Peyer's patch (tissue), 4 donors: Measurements from ENCODE around the gene KDR. TPM values are rescaled to one million over a fixed set of nuclear protein-coding genes. Genes with fewer than 3 reads are reported as not detected.

Source experiments
- DNase-seq, 3 donors: peaks; one replicate each; pipeline ENCODE4 v3.0.0-alpha.2; 2017 to 2019
- H3K27ac ChIP-seq, 4 donors: fragments of 200-600 bp; sonication (generic); one replicate each; pipeline ENCODE4 v1.5.1; 2016 to 2019
- H3K27me3 ChIP-seq, 2 donors: fragments of 200-600 bp; sonication (generic); one replicate each; pipeline ENCODE4 v1.5.1; 2019
- H3K36me3 ChIP-seq, 3 donors: fragments of 200-600 bp; sonication (generic); one replicate each; pipeline ENCODE4 v1.5.1; 2016 to 2019
- H3K4me1 ChIP-seq, 4 donors: fragments of 200-600 bp; sonication (generic); one replicate each; pipeline ENCODE4 v1.5.1; 2016 to 2019
- H3K4me3 ChIP-seq, 4 donors: fragments of 200-600 bp; sonication (generic); 1 replicate in 3 of 4; 2 replicates in 1 of 4; pipeline ENCODE4 v1.5.1; 2016 to 2019; ENCODE audit warnings: mild to moderate bottlenecking in 1 of 4
- H3K9me3 ChIP-seq, 4 donors: fragments of 200-600 bp; sonication (generic); one replicate each; pipeline ENCODE4 v1.5.1; 2016 to 2019; ENCODE audit warnings: mild to moderate bottlenecking in 1 of 4
- POLR2A ChIP-seq, 2 donors: fragments of 450-650 bp; IDR thresholded peaks; one replicate each; pipeline ENCODE4 v1.5.1; 2017; ENCODE audit warnings: antibody characterized with exemption in 2 of 2, mild to moderate bottlenecking in 2 of 2, moderate library complexity in 2 of 2
- total RNA-seq, 4 donors: library from RNA; depleted of rRNA; stranded (reverse); fragments of >200 nt; gene quantifications; one replicate each; pipeline ENCODE4 v1.1.0, GENCODE V29; 2016
- TF ChIP-seq, protein P1 (sequence below), 6 experiments: fragments of 450-650 bp in 4 of 6; fragments of 200-600 bp in 2 of 6; sonication (generic) in 1 of 6; IDR thresholded peaks; one replicate each; pipeline ENCODE4 v1.5.1; 2017 to 2019; ENCODE audit warnings: antibody characterized with exemption in 6 of 6, mild to moderate bottlenecking in 3 of 6, moderate library complexity in 1 of 6

The KDR gene
- total RNA-seq, 4 donors from 2014 or later, result 5.2 to 24.8 (median 6.2) TPM

DNA sequence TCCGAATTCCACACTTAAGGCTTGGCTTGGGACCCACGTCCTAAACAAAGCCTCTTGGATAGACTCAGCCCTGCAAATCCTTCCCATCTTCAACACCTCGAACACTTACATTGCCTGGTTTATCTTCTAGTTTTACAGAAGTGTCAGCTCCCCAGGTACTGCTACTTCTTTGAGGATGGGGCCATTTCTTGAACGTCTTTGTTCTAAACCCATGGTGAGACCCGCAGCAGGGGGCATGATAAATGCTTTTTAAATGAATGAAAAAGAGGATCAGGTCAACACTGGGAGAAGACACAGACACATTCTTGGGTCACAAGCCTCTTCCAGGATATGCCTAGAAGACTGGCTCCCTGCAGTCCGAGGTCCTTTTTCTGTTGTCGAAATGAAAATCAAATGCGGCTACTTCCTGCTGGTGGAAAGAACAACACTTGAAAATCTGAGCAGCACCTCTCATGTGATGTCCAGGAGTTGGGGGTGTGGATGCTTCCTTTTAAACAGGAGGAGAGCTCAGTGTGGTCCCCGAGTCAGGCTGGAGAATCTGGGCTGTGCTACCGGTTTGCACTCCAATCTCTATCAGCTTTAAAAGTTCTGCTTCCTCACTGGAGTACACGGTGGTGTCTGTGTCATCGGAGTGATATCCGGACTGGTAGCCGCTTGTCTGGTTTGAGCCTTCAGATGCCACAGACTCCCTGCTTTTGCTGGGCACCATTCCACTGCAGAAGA lies 45.8 kb downstream of the KDR start:
- H3K36me3 ChIP-seq, result no peaks in the 10 kb centered on the region
- no peak overlapping the region for H3K4me3 ChIP-seq
- no peaks in the 10 kb centered on the region for H3K9me3 ChIP-seq
- H3K27ac ChIP-seq, result no peak overlapping the region
- no peak for TF ChIP-seq POLR2A (IDR thresholded peaks at IDR 0.05)
- TF ChIP-seq, protein P1, sequence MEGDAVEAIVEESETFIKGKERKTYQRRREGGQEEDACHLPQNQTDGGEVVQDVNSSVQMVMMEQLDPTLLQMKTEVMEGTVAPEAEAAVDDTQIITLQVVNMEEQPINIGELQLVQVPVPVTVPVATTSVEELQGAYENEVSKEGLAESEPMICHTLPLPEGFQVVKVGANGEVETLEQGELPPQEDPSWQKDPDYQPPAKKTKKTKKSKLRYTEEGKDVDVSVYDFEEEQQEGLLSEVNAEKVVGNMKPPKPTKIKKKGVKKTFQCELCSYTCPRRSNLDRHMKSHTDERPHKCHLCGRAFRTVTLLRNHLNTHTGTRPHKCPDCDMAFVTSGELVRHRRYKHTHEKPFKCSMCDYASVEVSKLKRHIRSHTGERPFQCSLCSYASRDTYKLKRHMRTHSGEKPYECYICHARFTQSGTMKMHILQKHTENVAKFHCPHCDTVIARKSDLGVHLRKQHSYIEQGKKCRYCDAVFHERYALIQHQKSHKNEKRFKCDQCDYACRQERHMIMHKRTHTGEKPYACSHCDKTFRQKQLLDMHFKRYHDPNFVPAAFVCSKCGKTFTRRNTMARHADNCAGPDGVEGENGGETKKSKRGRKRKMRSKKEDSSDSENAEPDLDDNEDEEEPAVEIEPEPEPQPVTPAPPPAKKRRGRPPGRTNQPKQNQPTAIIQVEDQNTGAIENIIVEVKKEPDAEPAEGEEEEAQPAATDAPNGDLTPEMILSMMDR (IDR thresholded peaks at IDR 0.05), result no peak
- H3K27me3 ChIP-seq, result no peaks in the 10 kb centered on the region
- H3K4me1 ChIP-seq, result no peaks in the 10 kb centered on the region
- no peak for DNase-seq

DNA sequence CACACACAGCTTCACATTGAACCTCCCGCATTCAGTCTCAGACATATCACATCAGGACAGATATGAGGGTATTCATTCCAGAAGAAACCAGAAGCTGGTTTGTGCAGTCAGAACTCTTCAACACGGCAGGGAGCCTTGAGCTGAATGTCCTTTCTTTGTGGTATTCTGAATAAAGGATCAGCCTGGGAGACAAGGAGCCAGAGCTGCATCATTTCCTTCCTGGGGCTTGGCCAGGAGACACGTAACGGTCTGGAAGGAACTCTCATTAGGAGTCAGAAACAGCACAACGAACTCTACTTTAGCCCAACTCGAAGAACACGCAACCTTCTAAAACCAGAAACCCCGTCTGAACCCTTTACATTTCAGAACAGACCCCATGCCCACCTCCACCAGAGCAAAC lies 46.4 kb downstream of the KDR start:
- no peak overlapping the region for H3K27ac ChIP-seq
- H3K36me3 ChIP-seq, result no peaks in the 10 kb centered on the region
- no peaks in the 10 kb centered on the region for H3K27me3 ChIP-seq
- H3K4me3 ChIP-seq, result no peak overlapping the region
- DNase-seq, result no peak
- TF ChIP-seq POLR2A (IDR thresholded peaks at IDR 0.05), result no peak
- TF ChIP-seq, protein P1 (IDR thresholded peaks at IDR 0.05), result no peak
- no peaks in the 10 kb centered on the region for H3K9me3 ChIP-seq
- H3K4me1 ChIP-seq, result no peaks in the 10 kb centered on the region

DNA sequence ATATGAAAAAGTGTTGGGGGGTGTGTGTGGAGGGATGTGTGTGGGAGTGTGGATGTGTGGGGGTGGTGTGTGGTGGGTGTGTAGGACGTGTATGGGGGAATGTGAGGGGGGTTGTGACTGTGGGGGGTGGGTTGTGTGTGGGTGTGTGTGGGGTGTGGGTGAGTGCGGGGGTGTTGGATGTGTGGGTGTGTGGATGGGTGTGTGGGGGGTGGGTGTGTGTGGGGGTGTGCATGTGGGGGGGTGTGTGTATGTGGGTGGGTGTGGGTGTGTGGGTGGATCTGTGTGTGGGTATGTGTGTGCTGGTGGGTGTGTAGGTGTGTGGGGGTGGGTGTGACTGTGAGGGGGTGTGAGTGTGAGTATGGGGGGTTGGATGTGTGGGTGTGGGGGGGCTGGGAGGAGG lies 47.8 kb downstream of the KDR start:
- no peak for DNase-seq
- no peaks in the 10 kb centered on the region for H3K36me3 ChIP-seq
- no peaks in the 10 kb centered on the region for H3K4me1 ChIP-seq
- no peak overlapping the region for H3K27ac ChIP-seq
- no peak overlapping the region for H3K4me3 ChIP-seq
- TF ChIP-seq, protein P1 (IDR thresholded peaks at IDR 0.05), result no peak
- no peak for TF ChIP-seq POLR2A (IDR thresholded peaks at IDR 0.05)
- H3K27me3 ChIP-seq, result no peaks in the 10 kb centered on the region
- H3K9me3 ChIP-seq, result no peaks in the 10 kb centered on the region

DNA sequence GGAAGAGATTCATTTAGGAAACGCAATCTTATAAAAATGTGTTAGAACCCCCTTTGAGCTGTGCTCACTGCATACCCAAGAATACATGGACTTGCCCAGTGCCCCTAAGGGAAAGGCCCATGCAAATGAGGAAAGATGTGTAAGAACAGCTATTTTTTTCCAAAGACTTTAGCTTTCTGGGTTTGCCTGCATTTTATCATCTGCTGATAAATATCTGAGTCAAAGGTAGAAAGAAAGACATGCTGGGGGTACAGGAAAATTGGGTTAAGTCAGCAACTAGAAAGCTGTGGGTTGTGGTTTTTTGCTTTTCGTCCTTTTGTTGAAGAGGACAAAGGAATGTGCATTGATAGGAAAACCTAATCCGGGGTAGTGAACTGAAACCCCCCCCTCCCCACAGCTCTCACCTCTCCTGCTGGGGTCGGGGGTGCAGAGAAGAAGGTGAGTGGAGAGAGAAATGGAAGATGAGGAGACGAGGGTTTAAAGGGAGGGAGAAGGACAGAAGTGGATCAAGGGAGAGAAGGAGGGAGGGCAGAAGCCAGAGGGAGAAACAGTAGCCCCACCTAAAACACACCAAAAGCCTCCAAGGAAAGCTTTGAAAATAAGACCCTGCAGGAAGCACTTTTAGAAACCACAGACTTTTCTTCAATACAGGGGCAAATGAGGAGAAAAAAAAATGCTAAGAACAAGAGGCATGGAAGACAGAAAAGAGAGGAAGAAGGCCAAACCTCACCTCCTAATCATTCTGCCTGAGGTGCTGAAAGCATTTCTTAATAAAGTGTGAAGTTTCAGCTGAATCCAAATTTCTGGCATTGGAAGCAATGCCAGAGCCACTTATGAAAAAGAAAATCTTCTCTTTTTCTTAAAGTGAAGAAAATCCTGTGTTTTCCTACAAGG lies 49.3 kb downstream of the KDR start:
- no peak overlapping the region for H3K27ac ChIP-seq
- no peaks in the 10 kb centered on the region for H3K27me3 ChIP-seq
- no peaks in the 10 kb centered on the region for H3K36me3 ChIP-seq
- no peak for DNase-seq
- H3K9me3 ChIP-seq, result no peaks in the 10 kb centered on the region
- TF ChIP-seq, protein P1 (IDR thresholded peaks at IDR 0.05), result no peak
- no peak for TF ChIP-seq POLR2A (IDR thresholded peaks at IDR 0.05)
- no peak overlapping the region for H3K4me3 ChIP-seq
- no peaks in the 10 kb centered on the region for H3K4me1 ChIP-seq

DNA sequence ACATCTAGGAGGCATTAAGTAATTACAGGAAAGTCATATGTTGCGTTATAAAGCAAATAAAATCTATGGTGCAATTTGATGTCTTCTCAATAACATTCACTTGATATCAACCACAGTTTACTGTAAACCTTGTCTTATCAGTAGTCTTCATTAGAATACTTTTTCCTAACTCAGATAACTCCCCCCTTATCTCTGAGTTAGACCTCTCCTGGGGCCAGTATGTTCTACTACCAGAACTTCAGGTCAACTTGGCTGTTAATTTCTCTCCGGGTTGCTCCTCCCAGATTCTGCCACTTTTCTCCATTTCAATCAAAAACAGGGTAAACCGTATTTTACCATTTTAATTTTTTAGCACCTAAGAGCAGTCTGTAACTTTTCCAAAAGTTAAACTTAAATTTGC lies 50.0 kb downstream of the KDR start:
- Histone ChIP-seq H3K9me3 (no peaks in the 10 kb centered on the region), H3K27me3 (no peaks in the 10 kb centered on the region), H3K36me3 (no peaks in the 10 kb centered on the region), H3K4me1 (no peaks in the 10 kb centered on the region), H3K4me3 (no peak overlapping the region), H3K27ac (no peak overlapping the region)
- no peak for TF ChIP-seq POLR2A (IDR thresholded peaks at IDR 0.05)
- TF ChIP-seq, protein P1 (IDR thresholded peaks at IDR 0.05), result no peak
- no peak for DNase-seq
